ENCODE measurements around the gene GLOD4. TPM values are rescaled to one million over a fixed set of nuclear protein-coding genes. Genes with fewer than 3 reads are reported as not detected.

Gene GLOD4
- polyA plus RNA-seq, 3 donors: 41.8 to 50.7 (median 50.6) TPM

DNA sequence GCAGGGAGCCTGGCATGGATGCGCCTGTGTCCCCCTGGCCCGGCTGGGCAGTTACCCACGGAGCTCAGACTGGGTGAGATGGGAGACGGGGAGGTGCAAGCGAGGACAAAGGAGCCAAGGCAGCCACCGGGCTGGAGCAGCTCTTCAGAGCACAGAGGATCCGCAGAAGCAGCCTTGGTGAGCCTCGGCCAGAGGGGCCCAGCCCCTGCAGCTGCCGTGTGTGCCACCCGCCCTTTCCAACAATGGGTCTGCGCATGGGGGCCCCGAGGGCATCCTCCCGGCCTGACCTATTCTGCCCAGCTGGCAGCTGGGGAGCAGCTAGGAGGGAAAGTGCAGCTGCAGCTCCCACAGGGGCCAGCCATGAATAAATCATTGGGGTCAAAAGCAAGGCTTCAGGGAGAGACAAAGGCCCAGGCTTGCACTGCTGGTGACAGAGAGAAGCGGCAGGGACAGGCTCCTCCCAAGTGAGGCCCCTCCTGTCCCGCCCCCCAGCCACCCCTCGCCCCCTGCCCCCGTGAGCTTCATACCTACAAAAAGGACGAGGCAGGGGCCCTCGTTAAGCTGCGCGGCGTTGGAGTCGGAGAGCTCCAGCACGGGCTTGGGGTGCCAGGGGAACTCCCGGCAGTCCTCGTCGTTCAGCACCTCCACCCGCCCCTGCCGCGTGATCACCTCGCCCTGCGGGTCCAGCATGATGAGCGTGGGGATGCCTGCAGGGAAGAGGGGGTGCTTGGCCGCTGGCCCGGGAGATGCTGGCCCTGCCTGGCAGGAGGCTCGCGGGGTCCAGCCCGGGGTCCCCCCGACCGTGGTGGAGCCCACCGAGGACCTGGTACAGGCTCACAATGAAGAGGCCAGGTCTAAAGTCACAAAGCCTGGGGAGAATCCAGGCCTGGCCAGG, 22.7 kb upstream of the GLOD4 start:
- Histone ChIP-seq H3K9me3 (replicated peaks in 1 of 2; ENCODE audit: control insufficient read depth in 1 of 2, insufficient read depth in 1 of 2, low read length in 2 of 2) (no peaks in the 10 kb centered on the region), H4K20me1 (ENCODE audit: insufficient read depth, low read length) (no peaks in the 10 kb centered on the region), H3K79me2 (ENCODE audit: insufficient read depth, low read length) (no peaks in the 10 kb centered on the region), H3K27me3 (ENCODE audit: control insufficient read depth in 2 of 2, insufficient read depth in 2 of 2, low read length in 2 of 2) (no peaks in the 10 kb centered on the region), H3K27ac (ENCODE audit: low read depth in 1 of 2, low read length in 2 of 2) (no peak overlapping the region), H2AFZ (ENCODE audit: insufficient read depth, low read depth, low read length, poor library complexity, severe bottlenecking) (no peak overlapping the region), H3K9ac (ENCODE audit: insufficient read depth, low read length, poor library complexity, severe bottlenecking) (no peak overlapping the region), H3K4me3 (replicated peaks in 1 of 3; ENCODE audit: low read depth in 2 of 3, low read length in 3 of 3) (no peak overlapping the region), H3K4me2 (replicated peaks; ENCODE audit: extremely low read depth, low read length, poor library complexity, severe bottlenecking) (no peak overlapping the region), H3K4me1 (ENCODE audit: control insufficient read depth in 1 of 2, insufficient read depth in 2 of 2, low read length in 2 of 2) (no peaks in the 10 kb centered on the region), H3K36me3 (replicated peaks in 1 of 2; ENCODE audit: control insufficient read depth in 1 of 2, insufficient read depth in 2 of 2, low read length in 2 of 2) (no peaks in the 10 kb centered on the region)
- H3K4me1 Mint-ChIP-seq: no peaks in the 10 kb centered on the region
- TF ChIP-seq, protein P1, sequence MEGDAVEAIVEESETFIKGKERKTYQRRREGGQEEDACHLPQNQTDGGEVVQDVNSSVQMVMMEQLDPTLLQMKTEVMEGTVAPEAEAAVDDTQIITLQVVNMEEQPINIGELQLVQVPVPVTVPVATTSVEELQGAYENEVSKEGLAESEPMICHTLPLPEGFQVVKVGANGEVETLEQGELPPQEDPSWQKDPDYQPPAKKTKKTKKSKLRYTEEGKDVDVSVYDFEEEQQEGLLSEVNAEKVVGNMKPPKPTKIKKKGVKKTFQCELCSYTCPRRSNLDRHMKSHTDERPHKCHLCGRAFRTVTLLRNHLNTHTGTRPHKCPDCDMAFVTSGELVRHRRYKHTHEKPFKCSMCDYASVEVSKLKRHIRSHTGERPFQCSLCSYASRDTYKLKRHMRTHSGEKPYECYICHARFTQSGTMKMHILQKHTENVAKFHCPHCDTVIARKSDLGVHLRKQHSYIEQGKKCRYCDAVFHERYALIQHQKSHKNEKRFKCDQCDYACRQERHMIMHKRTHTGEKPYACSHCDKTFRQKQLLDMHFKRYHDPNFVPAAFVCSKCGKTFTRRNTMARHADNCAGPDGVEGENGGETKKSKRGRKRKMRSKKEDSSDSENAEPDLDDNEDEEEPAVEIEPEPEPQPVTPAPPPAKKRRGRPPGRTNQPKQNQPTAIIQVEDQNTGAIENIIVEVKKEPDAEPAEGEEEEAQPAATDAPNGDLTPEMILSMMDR (IDR thresholded peaks at IDR 0.05): no peak
- no peak for DNase-seq
- peak overlapping the region in 1 of 7 donors; percentile 18 for H3K27ac Mint-ChIP-seq
- H3K4me3 Mint-ChIP-seq: no peak overlapping the region
- H3K27me3 Mint-ChIP-seq (ENCODE audit: low read depth in 3 of 3): peaks cover 2 to 19% (median 9%) of the 10 kb centered on the region in 3 donors
- peaks cover 0 to 1% (median 0%) of the 10 kb centered on the region in 7 donors for H3K9me3 Mint-ChIP-seq
- intact Hi-C loops (cut with micrococcal nuclease): no loop called here
- WGBS (ENCODE audit: insufficient coverage): 93% methylated on average over 37 of the region's 41 CpGs
- H3K36me3 Mint-ChIP-seq: no peaks in the 10 kb centered on the region

DNA sequence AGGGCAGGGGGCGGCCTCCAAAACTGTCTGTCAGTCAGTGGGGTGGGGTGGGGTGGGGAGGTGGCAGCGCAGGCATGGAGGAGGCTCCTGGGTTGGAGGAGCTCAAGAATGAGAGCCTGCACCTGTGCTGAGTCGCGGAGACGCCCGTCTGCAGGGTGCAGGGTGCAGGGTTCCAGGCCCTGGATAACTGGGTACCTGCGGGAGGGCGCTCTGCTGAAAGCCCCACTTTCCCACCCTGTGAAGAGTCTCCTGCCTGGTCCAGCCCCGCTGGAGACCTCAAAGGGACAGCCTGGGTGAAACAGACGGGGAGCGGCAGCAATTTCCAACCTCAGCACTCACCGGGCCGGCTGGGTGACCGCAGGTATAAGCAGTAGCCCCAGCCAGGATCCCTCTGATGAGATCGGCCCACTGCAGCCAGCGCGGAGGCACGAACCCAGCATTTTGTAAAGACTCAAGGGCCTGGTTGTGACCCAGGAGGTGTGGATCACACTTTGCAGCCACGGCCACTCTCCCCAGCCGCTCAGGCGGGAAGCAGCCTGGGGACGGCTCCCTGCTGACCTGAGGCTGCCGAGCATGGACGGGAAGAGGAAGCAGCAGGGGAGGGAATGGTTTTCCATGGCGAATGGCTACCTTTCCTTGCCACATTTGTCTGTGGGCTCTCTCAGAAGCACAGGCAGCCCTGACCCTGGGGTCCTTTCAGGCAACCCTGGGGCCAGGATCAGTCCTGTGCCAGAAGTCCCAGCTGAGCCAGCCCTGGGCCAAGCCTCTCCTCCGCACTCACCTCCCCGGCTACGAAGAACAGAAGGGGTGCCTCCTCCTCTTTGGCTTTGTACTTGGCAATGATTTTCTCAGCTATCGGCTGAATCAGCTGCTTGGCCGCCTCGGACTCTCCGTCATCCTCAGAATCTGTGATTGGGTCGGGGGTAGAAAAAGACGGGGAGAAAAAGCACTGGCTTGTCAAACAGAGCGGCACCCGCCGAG, 21.1 kb upstream of the GLOD4 start:
- Histone ChIP-seq H3K36me3 (replicated peaks in 1 of 2; ENCODE audit: control insufficient read depth in 1 of 2, insufficient read depth in 2 of 2, low read length in 2 of 2) (no peaks in the 10 kb centered on the region), H4K20me1 (ENCODE audit: insufficient read depth, low read length) (no peaks in the 10 kb centered on the region), H3K4me2 (replicated peaks; ENCODE audit: extremely low read depth, low read length, poor library complexity, severe bottlenecking) (no peak overlapping the region), H3K9me3 (replicated peaks in 1 of 2; ENCODE audit: control insufficient read depth in 1 of 2, insufficient read depth in 1 of 2, low read length in 2 of 2) (no peaks in the 10 kb centered on the region), H2AFZ (ENCODE audit: insufficient read depth, low read depth, low read length, poor library complexity, severe bottlenecking) (no peak overlapping the region), H3K9ac (ENCODE audit: insufficient read depth, low read length, poor library complexity, severe bottlenecking) (no peak overlapping the region), H3K79me2 (ENCODE audit: insufficient read depth, low read length) (no peaks in the 10 kb centered on the region), H3K4me1 (ENCODE audit: control insufficient read depth in 1 of 2, insufficient read depth in 2 of 2, low read length in 2 of 2) (no peaks in the 10 kb centered on the region), H3K27me3 (ENCODE audit: control insufficient read depth in 2 of 2, insufficient read depth in 2 of 2, low read length in 2 of 2) (no peaks in the 10 kb centered on the region), H3K4me3 (replicated peaks in 1 of 3; ENCODE audit: low read depth in 2 of 3, low read length in 3 of 3) (no peak overlapping the region), H3K27ac (ENCODE audit: low read depth in 1 of 2, low read length in 2 of 2) (no peak overlapping the region)
- Mint-ChIP-seq H3K4me3 (no peak overlapping the region), H3K9me3 (no peaks in the 10 kb centered on the region), H3K36me3 (no peaks in the 10 kb centered on the region), H3K27ac (peak overlapping the region in 1 of 7 donors; percentile 40), H3K27me3 (ENCODE audit: low read depth in 3 of 3) (peaks cover 0 to 16% (median 8%) of the 10 kb centered on the region in 3 donors), H3K4me1 (no peaks in the 10 kb centered on the region)
- TF ChIP-seq, protein P1 (IDR thresholded peaks at IDR 0.05): no peak
- no peak for DNase-seq
- intact Hi-C loops (cut with micrococcal nuclease): no loop called here
- 89% methylated on average over 36 of the region's 37 CpGs for WGBS (ENCODE audit: insufficient coverage)
